Measurements from ENCODE around the gene GIPC3.
"Not testable (repeated sequence)": the region's sequence is repeated elsewhere in the genome, so short reads cannot be mapped to it uniquely, and the experiment has no call there.

Gene GIPC3

GRCh38 chr19:3618144-3618810, 33.0 kb downstream of the GIPC3 start:
- DNase-seq (ENCODE audit: low spot score), result no peak

GRCh38 chr19:3618811-3619630, 33.7 kb downstream of the GIPC3 start:
- DNase-seq (ENCODE audit: low spot score), result no peak

GRCh38 chr19:3619631-3620012, 34.3 kb downstream of the GIPC3 start:
- no peak for DNase-seq (ENCODE audit: low spot score)

- no peak for DNase-seq (ENCODE audit: low spot score)
These were observed 35.0 kb downstream of the GIPC3 start for GRCh38 chr19:3620145-3620816.

GRCh38 chr19:3620817-3621547, 35.7 kb downstream of the GIPC3 start:
- DNase-seq (ENCODE audit: low spot score), result no peak

GRCh38 chr19:3621689-3622088, 36.4 kb downstream of the GIPC3 start:
- DNase-seq (ENCODE audit: low spot score), result no peak

GRCh38 chr19:3622224-3622623, 36.9 kb downstream of the GIPC3 start:
- DNase-seq (ENCODE audit: low spot score), result no peak

GRCh38 chr19:3623716-3624115, 38.4 kb downstream of the GIPC3 start:
- no peak for DNase-seq (ENCODE audit: low spot score)

GRCh38 chr19:3625996-3626472, 40.8 kb downstream of the GIPC3 start:
- no peak for DNase-seq (ENCODE audit: low spot score)

GRCh38 chr19:3626473-3627350, 41.4 kb downstream of the GIPC3 start, which contains the start of gene CACTIN:
Gene CACTIN (minus strand): TSS chr19:3626790. CDS start chr19:3626762, 28 bp downstream.
- DNase-seq (ENCODE audit: low spot score), result peak; percentile 98

- DNase-seq (ENCODE audit: low spot score), result no peak
These were observed 42.1 kb downstream of the GIPC3 start for GRCh38 chr19:3627351-3627723.

GRCh38 chr19:3628766-3629165, 43.5 kb downstream of the GIPC3 start:
- DNase-seq (ENCODE audit: low spot score), result not testable (repeated sequence)

- DNase-seq (ENCODE audit: low spot score), result no peak
These were observed 46.0 kb downstream of the GIPC3 start for GRCh38 chr19:3631053-3631861.

- DNase-seq (ENCODE audit: low spot score), result no peak
These were observed 46.8 kb downstream of the GIPC3 start for GRCh38 chr19:3632098-3632497.

- no peak for DNase-seq (ENCODE audit: low spot score)
These were observed 47.7 kb downstream of the GIPC3 start for GRCh38 chr19:3632739-3633558.

GRCh38 chr19:3633559-3633988, 48.3 kb downstream of the GIPC3 start:
- no peak for DNase-seq (ENCODE audit: low spot score)

- DNase-seq (ENCODE audit: low spot score), result no peak
These were observed 49.3 kb downstream of the GIPC3 start for GRCh38 chr19:3634496-3635045.

GRCh38 chr19:3636506-3636905, 51.2 kb downstream of the GIPC3 start:
- no peak for DNase-seq (ENCODE audit: low spot score)

- DNase-seq (ENCODE audit: low spot score), result no peak
These were observed 51.7 kb downstream of the GIPC3 start for GRCh38 chr19:3636962-3637361.

Data from SK-N-DZ (cell line).